Measurements from ENCODE around the gene HSD17B4.
"Not testable (repeated sequence)": the region's sequence is repeated elsewhere in the genome, so short reads cannot be mapped to it uniquely, and the experiment has no call there.

GRCh38 chr5:119437785-119438586, 14.3 kb upstream of the HSD17B4 start:
- TF ChIP-seq CTCF (IDR thresholded peaks at IDR 0.05); POLR2A (IDR thresholded peaks at IDR 0.05; ENCODE audit: low read depth); EP300 (IDR thresholded peaks at IDR 0.05): not testable (repeated sequence)

All from esophagus muscularis mucosa (tissue), 4 donors.